Activated T-cell treated with anti-CD3 and anti-CD28 coated beads for 1 hour (primary cell): ENCODE results near the gene GDF2.

ENCODE experiments used
- DNase-seq: peaks from one replicate; pipeline ENCODE4 v3.0.0-alpha.2; 2020; ENCODE audit warnings: low read depth

The GDF2 gene

DNA sequence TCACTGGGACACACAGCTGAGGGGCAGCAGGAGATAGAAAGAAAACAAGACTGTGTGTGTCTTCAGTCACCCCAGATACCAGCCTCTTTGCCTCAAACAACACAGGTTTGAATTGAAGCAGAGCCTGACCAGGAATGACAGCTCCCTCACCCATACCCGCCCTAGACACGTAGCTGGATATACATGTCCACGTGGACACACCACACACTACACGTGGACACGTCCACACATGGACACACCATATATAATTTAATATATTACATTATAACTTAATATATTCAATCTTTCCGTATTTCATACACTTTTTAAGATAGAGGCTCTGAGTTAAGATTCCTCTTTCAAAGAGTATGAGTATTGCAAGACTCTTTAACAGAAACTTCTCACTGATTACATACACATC, 11.3 kb downstream of the GDF2 start:
- no peak for DNase-seq

DNA sequence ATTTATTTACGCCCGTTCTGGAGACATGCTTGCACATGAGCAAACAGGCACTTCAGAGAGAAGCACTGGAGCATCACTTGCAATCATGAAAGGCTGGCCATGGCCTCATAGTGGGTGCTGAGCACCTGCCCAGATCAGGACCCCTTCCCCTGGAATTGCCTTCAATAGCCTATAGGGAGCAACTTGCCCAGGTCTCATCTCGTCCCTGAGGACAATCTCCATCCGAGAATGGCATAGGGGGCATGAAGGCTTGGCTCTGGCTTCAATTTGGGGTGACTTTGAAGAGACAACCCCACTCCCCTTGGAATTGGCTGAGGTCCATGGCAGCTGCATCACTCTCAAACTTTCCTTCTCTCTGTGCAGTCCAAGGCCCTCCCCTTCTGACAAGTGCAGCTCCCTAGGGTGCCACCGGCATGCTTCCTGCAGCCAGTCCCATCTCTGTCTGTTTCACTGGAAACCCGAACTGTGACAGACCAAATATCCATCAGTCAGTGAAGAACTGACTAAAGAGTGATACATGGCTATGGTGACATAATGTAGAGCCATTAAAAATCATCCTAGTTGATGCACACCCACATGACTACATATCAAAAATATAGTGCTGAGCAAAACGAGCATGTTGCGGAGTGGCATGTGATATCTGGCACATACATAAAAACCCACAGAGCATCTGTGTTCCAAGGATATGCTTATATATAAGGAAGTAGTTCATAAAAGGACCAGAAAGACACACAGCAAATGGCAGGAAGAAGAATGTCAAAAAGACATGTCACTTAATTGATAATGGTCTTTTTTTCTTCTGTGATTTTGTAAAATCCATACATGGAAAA, 12.4 kb downstream of the GDF2 start:
- DNase-seq, result no peak

DNA sequence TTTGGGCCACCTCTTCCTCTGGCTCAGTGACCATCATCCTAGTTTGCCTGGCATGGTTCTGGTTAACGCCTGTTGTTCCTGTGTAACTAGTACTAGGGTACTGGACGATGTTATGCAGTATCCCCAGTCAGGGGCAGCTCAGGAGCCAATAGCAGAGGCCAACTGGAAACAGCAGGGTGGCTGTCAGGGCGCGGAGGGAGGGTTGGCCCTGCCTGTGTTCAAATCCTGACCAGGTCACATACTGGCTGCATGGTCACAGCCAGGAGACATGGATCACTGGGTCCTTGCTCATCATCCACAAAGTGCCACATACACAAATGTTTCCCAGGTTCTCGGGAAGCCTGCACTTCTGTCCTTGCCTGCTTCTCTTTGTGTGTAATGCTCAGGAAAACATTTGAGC, 13.7 kb downstream of the GDF2 start:
- no peak for DNase-seq

DNA sequence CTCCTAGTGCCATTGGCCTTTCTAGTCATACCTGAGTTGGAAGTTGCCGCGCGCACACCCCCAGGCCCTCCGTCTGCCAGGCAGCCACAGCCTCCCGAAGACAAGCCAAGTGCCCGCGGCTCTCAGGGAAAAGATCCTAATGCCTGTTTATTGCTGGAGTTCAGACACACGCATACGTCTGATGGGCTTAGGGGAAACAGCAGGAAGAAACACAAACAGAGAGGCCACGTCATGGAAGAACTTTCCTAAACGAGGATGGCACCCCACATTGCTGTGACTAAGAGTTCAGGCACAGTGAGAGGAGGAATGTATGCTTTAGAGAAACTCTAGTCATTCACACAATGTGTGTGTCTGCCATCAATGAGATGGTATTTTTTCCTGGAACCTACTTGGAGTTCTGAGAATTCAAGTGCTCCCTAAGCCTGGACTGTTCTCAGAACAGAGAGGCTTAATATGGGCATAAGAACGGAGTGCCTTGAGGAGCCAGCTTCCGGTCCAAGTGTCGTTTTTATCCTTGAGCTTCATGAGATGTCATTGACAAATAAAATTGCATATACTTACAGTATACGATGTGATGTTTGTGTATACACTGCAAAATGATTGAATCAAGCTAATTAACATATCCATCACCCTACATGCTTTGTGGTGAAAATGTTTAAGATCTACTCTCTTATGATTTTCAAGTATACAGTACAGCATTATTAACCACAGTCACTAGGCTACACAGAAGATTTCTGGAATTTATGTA, 14.3 kb downstream of the GDF2 start:
- DNase-seq, result no peak

DNA sequence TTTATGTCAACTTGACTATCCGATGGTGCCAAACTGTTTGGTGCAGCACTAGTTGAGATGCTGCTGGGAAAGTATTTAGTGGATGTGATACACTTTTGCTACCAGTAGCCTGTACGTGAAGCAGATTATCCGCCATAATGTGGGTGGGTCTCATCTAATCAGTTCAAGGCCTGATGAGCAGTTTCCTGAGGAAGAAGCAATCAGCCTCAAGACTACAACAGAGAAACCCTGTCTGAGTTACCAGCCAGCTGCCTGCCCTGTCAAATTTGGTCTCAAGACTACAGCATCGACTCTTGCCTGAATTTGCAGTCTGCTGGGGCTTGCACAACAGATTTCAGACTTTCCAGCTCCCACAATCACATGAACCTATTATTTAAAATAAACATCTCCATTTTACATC, 15.1 kb downstream of the GDF2 start:
- DNase-seq, result no peak

DNA sequence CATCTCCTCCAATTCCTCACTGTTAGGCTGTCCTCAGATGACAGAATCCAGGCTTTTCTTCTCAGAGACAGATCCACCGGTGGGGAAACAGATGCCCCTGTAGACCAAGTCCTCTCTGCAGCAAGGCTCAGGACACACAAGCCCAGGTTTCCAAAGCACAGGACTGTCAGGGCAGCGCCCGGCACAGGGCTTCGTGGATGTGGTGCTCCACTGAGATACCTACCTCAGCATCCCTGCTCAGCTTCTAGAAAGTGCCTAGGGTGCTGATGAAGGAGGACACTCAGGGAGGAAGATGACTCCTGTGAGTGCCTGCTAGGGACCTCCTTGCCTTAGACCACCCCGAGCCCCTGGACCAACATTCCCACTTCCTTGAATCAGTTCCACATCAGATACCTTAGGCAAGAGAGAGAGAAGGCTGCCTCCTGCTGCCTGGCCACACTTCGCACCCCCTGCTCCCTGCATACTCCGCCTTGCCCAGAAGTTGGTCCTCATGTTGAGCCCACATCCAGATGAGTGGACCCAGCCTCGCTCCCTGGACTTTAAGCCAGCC, 17.0 kb downstream of the GDF2 start:
- DNase-seq, result no peak

DNA sequence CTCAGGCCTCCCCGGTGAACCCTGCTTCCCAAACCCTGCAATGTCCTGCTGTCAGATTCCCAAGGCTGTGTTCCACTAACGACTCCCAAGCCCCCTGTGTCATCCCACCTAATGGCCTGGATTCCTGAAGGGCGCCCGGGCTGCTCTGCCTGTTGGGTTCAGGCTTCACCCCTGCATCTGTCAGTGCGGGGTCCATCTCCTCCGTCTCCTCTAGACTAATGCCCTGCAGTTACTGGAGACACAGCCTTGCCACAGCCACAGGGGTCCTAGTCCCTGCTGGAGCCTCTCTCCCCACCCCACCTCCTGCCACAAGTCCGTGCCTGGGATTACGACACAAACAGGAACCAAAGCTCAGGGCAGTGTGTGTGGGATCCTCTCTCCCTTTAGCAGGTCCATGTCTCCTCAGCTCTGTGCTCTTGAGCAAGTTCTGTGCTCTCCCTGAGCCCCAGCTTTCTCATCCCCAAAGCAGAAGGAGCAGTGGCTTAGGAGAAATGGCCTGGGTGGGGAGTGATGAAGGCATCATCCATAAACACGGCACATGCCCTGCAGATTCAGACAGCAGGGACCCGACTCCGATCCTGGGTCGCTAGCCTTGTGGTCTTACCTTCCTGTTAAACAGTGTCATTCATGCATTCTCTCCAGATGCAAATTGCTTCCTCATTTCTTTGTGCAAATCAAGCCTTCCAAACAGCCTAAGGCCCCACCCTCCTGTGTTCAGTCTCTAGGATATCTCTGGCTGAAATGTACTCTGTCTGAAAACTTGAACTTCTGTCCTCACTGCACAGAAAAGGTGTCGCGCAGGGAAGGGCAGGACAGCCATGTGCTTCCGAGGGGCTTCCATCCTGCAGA, 17.7 kb downstream of the GDF2 start:
- DNase-seq, result no peak

DNA sequence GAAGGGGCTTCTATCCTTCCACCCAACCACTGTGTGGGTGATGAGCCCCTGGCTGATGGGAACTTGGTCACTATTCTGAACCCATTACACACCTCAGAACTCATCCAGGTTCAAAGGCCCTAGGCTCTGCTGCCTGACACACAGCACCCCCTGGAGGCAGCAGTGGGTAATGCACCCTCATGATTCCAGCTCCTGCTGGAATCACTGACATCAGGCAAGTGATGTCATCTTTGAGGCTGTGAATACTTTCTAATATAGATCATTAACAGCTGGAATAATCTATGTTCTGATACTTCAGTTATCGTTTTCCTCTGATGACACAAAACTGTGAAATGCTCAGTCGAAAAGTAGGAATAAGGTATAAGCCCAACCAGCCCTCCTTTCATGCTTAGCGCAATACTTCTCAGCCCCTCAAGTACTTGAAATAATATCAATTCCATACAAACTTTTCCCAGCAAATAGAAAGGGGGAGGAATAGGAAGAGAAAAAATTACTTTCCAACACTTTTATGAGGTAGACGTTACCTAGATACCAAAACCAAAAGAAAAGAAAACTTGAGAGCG, 18.4 kb downstream of the GDF2 start:
- peak; percentile 62 for DNase-seq

DNA sequence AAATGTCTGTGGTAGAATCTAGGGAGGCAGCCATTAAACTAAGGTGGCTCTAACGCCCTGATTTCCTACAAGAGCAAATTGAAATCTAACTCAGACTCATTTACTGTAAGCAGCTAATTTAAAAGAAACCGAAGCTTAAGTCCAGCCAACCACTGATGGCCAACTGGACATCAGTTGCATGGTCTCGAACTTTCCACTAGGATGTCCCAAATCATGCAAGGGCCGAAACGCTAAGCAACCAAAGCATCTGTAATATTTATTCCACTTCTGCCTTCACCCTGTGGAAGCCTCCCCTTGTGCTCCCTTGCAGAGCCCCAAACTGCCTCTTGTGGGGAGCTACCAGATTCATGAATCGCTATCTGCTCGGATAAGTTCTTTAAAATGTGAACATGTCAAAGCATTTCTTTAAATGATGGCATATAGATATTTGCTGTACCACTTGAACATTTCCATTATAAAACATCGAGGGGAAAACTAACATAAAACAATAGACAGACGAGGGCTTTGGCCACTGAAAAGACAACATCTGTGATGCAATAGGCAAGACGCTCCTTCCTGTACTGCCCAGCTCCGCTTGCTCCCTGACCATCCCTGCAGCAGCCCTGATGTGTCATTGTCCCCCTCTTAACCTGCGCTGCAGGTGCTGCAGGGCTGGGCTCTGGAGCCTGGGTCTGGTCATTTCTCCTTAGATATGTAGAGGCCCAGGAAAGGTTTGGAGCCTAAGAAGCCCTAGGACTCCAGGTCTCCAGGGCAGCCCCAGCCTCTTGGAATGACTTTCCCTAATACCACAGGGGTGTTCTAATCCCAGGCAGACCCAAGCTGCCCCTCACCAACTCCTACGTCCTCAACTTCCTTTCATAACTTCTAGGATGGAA, 23.0 kb downstream of the GDF2 start:
- DNase-seq, result no peak

DNA sequence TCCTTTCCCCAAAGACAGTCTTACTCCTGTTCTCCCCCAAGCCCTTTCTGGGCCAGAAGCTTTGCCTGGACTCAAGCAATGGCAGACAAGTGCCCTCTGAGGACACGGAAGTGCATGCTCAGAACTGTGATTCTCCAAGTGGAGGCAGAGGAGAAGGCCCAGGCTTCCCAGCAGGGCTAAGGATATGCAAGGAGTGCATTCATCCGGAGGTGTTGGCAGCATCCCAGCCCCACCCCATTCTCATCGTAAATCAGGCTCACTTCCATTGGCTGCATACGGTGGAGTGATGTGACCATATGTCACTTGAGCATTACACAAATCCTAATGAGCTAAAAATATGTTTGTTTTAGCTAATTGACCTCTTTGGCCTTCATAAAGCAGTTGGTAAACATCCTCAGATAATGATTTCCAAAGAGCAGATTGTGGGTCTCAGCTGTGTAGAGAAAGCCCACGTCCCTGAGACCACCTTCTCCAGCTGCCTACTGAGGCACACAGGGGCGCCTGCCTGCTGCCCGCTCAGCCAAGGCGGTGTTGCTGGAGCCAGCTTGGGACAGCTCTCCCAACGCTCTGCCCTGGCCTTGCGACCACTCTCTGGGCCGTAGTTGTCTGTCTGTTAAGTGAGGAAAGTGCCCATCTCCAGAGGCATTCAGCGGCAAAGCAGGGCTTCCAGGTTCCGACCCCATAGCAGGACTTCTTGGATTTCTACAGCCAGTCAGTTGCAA, 24.5 kb downstream of the GDF2 start:
- DNase-seq, result no peak

DNA sequence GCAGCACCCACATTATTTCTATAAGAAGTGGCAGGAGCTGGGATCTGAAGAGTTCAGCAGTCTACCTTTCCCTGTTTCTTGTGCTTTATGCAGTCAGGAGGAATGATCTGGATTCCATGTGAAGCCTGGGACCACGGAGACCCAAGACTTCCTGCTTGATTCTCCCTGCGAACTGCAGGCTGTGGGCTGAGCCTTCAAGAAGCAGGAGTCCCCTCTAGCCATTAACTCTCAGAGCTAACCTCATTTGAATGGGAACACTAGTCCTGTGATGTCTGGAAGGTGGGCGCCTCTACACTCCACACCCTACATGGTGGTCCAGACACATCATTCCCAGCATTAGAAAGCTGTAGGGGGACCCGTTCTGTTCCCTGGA, 25.0 kb downstream of the GDF2 start:
- no peak for DNase-seq

DNA sequence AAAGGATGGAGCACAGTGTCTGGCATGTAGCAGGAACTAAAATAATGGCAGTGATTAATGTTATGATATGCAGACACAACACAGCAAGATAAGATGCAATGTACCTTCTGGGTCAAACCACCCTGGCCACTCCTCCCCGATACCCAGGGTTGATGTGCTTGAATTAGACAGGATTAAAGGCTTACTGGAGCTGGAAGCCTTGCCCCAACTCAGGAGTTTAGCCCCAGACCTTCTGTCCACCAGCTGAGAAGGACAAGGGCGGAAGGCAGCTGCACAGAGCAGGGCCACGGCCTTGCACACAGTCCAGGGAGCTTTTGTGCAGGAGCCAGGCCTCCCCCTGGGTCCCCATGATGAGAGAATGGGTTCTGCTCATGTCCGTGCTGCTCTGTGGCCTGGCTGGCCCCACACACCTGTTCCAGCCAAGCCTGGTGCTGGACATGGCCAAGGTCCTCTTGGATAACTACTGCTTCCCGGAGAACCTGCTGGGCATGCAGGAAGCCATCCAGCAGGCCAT, 25.9 kb downstream of the GDF2 start, which contains the start of gene RBP3:
Gene RBP3 (plus strand): TSS at position 226 of the 514 bp plus-strand sequence. CDS start 122 bp downstream, at position 348.
- no peak for DNase-seq

DNA sequence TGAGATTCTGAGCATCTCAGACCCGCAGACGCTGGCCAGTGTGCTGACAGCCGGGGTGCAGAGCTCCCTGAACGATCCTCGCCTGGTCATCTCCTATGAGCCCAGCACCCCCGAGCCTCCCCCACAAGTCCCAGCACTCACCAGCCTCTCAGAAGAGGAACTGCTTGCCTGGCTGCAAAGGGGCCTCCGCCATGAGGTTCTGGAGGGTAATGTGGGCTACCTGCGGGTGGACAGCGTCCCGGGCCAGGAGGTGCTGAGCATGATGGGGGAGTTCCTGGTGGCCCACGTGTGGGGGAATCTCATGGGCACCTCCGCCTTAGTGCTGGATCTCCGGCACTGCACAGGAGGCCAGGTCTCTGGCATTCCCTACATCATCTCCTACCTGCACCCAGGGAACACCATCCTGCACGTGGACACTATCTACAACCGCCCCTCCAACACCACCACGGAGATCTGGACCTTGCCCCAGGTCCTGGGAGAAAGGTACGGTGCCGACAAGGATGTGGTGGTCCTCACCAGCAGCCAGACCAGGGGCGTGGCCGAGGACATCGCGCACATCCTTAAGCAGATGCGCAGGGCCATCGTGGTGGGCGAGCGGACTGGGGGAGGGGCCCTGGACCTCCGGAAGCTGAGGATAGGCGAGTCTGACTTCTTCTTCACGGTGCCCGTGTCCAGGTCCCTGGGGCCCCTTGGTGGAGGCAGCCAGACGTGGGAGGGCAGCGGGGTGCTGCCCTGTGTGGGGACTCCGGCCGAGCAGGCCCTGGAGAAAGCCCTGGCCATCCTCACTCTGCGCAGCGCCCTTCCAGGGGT, 26.6 kb downstream of the GDF2 start:
- no peak for DNase-seq

DNA sequence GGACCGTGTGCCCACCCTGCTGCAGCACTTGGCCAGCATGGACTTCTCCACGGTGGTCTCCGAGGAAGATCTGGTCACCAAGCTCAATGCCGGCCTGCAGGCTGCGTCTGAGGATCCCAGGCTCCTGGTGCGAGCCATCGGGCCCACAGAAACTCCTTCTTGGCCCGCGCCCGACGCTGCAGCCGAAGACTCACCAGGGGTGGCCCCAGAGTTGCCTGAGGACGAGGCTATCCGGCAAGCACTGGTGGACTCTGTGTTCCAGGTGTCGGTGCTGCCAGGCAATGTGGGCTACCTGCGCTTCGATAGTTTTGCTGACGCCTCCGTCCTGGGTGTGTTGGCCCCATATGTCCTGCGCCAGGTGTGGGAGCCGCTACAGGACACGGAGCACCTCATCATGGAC, 27.3 kb downstream of the GDF2 start:
- no peak for DNase-seq

DNA sequence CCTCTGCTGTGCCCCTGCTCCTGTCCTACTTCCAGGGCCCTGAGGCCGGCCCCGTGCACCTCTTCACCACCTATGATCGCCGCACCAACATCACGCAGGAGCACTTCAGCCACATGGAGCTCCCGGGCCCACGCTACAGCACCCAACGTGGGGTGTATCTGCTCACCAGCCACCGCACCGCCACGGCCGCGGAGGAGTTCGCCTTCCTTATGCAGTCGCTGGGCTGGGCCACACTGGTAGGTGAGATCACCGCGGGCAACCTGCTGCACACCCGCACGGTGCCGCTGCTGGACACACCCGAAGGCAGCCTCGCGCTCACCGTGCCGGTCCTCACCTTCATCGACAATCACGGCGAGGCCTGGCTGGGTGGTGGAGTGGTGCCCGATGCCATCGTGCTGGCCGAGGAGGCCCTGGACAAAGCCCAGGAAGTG, 27.7 kb downstream of the GDF2 start:
- no peak for DNase-seq

DNA sequence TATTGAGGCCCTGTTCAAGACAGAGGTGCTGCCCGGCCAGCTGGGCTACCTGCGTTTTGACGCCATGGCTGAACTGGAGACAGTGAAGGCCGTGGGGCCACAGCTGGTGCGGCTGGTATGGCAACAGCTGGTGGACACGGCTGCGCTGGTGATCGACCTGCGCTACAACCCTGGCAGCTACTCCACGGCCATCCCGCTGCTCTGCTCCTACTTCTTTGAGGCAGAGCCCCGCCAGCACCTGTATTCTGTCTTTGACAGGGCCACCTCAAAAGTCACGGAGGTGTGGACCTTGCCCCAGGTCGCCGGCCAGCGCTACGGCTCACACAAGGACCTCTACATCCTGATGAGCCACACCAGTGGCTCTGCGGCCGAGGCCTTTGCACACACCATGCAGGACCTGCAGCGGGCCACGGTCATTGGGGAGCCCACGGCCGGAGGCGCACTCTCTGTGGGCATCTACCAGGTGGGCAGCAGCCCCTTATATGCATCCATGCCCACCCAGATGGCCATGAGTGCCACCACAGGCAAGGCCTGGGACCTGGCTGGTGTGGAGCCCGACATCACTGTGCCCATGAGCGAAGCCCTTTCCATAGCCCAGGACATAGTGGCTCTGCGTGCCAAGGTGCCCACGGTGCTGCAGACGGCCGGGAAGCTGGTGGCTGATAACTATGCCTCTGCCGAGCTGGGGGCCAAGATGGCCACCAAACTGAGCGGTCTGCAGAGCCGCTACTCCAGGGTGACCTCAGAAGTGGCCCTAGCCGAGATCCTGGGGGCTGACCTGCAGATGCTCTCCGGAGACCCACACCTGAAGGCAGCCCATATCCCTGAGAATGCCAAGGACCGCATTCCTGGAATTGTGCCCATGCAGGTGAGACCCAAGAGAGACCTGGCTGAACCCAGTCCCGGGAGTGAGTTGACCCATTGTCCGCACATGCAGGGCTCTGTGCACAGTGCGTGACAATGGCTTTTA, 28.7 kb downstream of the GDF2 start:
- DNase-seq, result no peak

DNA sequence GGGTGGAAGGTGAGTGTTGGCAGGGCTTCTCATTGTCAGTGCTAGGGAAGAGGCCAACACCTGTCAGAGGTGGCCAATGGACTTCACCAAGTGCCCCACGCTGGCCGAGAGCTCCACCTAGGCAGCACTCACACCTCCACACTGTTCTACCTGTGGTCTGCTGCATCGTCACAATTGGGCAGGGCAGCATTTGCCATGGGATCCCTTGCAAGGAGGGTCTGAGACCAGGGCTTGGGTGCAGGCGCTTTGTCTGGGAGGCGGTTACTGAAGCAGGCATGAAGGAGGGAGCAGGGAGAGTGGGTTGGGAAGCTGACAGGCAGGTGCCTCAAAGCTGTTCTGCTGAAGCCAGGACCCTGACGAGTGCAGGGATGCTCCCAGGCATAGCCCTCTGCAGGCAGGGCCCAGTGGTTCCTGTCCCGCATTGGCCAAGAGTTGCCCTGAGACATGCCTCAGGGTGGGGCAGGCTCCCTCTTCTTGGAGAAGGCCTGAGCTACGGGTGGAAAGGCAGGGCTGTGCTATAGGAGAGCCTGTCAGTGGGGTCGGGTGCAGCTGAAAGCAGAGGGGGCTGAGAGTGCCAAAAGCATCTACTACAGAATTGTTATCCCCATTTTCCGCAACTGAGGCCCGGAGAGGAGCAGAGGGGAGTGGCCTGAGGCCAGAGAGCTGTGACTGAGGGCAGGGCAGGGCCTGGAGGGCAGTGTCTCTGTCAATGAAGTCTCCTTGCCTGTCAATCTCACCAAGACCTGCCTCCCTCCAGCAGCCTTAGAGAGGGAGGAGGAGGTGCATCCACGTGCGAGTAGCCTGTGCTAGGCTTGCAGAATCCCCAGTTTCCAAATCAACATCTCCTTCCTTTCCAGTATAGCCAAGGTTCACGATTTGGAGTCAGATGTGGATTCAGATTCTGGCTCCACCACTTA, 29.9 kb downstream of the GDF2 start:
- no peak for DNase-seq
